Stimulated activated CD8-positive, alpha-beta memory T cell treated with anti-CD3 and anti-CD28 coated beads, Interleukin-7, amount 100 ng/mL, for 4 hours (primary cell): Measurements from ENCODE around the gene FYCO1.
"Not testable (repeated sequence)": the region's sequence is repeated elsewhere in the genome, so short reads cannot be mapped to it uniquely, and the experiment has no call there.

Source experiments
- DNase-seq, 2 donors: peaks; one replicate each; pipeline ENCODE4 v3.0.0-alpha.2; 2020; ENCODE audit warnings: low read depth in 2 of 2

Gene FYCO1

GRCh38 chr3:45995236-45996192, at the start of gene FYCO1:
Gene FYCO1, minus strand, starts transcription at chr3:45995824. Its CDS starts 10,914 bp downstream, at chr3:45984910.
- peak; percentile 82 to 89 for DNase-seq

- DNase-seq = no peak
Observed at GRCh38 chr3:46038916-46039315, 43.3 kb upstream of the FYCO1 start.

GRCh38 chr3:46038071-46038470, 42.4 kb upstream of the FYCO1 start:
- DNase-seq = not testable (repeated sequence)

- DNase-seq = no peak
Observed at GRCh38 chr3:46036191-46036590, 40.6 kb upstream of the FYCO1 start.

GRCh38 chr3:46031747-46032146, 36.1 kb upstream of the FYCO1 start:
- DNase-seq = no peak

GRCh38 chr3:46031269-46031668, 35.6 kb upstream of the FYCO1 start:
- no peak for DNase-seq

GRCh38 chr3:46030626-46031025, 35.0 kb upstream of the FYCO1 start:
- DNase-seq = no peak

GRCh38 chr3:46029953-46030543, 34.4 kb upstream of the FYCO1 start:
- DNase-seq = no peak

- DNase-seq = no peak
Observed at GRCh38 chr3:46027736-46028397, 32.2 kb upstream of the FYCO1 start.

- DNase-seq = no peak
Observed at GRCh38 chr3:46027021-46027705, 31.5 kb upstream of the FYCO1 start, which contains the start of gene XCR1. Gene XCR1, minus strand, starts transcription at chr3:46027483. Its CDS starts 5,536 bp downstream, at chr3:46021947.

GRCh38 chr3:46025139-46025538, 29.5 kb upstream of the FYCO1 start:
- DNase-seq = no peak

- DNase-seq = no peak
Observed at GRCh38 chr3:46024131-46024530, 28.5 kb upstream of the FYCO1 start.

GRCh38 chr3:46022909-46023785, 27.5 kb upstream of the FYCO1 start:
- no peak for DNase-seq

GRCh38 chr3:46021516-46021915, 25.9 kb upstream of the FYCO1 start:
- no peak for DNase-seq

GRCh38 chr3:46020766-46021510, 25.3 kb upstream of the FYCO1 start:
- no peak for DNase-seq

GRCh38 chr3:46019707-46020106, 24.1 kb upstream of the FYCO1 start:
- no peak for DNase-seq

GRCh38 chr3:46017720-46018119, 22.1 kb upstream of the FYCO1 start:
- no peak for DNase-seq

GRCh38 chr3:46013316-46014094, 17.9 kb upstream of the FYCO1 start:
- no peak for DNase-seq

GRCh38 chr3:46012246-46012645, 16.6 kb upstream of the FYCO1 start:
- DNase-seq = no peak
